ENCODE data around the gene CARM1. TPM values are rescaled to one million over a fixed set of nuclear protein-coding genes. Genes with fewer than 3 reads are reported as not detected.
"Not testable (repeated sequence)": the region's sequence is repeated elsewhere in the genome, so short reads cannot be mapped to it uniquely, and the experiment has no call there.

Gene CARM1
- total RNA-seq: 10 to 100 TPM; 83.6 to 85.1 TPM

DNA sequence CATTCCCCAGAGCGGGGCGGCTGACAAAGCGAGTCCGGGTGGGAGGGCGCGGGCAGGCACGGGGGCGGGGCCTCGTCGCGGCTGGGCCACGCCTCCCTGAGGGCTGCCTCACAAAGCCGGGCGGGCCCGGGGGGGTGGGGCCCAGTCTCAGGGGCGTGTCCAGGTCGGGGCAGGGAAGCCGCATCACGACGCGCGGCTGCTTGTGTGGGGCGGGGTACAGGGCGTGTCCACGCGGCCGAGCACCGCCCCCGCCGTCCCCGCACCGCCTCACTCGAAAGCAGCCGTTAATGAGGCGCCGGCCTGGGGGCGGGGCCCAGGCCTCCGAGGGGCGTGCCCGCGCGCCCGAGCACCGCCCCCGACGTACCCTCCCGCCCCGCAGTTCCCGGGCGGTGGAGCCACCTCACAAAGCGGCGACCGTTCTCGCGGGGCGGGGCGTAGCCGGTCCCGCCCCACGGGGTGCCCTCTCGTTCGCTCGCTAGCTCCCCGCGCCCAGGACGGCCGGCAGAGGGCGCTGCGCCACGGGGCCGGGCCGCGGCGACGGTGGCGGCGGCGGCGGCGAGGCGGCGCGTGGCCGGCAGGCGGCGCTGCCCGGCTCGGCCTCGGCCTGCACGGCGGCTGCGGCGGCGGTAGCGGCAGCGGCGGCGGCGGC, at the start of gene CARM1:
Gene CARM1, plus strand, starts transcription at position 599 of the 649 bp plus-strand sequence. CDS start 150 bp downstream, outside the sequence.
- ChIA-PET CTCF (interaction anchor here (0.6 to 1.8 kb wide), 8 partner anchors 10 to 771 kb away, joined by 3 to 10 read pairs (median 4); partner anchors contain the start of gene TMED1), POLR2A (interaction anchor here (0.6 kb wide), 2 partner anchors 35 to 153 kb away, joined by 3 to 4 read pairs; partner anchors contain the start of genes DNM2 and TMED1)

DNA sequence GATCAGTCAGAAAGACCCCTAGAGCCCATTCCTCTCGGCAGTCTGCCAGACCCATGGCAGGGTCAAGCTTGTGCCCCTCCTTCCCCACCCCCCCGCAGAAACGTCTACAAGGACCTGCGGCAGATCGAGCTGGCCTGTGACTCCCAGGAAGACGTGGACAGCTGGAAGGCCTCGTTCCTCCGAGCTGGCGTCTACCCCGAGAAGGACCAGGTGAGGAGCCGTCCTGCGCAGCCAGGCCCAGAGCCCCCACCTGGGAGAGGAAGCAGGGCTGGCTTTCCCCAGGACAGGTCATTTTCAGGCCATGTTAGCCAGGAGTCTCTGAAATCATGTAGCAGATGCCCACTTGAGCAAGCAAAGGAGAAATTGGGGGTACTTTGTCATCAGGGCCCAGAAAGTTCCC, 47.7 kb upstream of the CARM1 start:
- CTCF ChIA-PET: no interaction called here
- POLR2A ChIA-PET: no interaction called here

DNA sequence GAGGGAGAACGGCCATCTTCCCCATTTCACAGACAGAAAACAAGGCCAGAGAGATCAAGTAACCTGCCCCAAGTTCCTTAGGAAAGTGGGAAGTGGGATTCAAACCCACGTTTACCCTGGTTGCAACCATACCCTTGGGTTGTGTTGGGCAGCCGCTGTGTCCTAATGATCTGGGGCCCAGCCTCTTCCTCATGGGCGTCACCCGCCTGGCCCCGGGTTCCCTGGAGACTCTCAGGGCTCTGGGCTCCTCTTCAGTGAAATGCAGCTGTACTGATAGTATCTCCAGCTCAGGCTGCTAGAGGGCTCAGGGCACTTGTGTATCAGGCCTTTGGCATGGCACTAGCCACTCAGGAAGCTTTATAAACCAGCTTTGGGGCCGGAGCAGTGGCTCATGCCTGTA, 45.1 kb upstream of the CARM1 start:
- ChIA-PET CTCF (no interaction called here), POLR2A (no interaction called here)

GRCh38 chr19:10826846-10827245, 44.5 kb upstream of the CARM1 start:
- ChIA-PET POLR2A (no interaction called here), CTCF (no interaction called here)

GRCh38 chr19:10828981-10829821, 42.2 kb upstream of the CARM1 start:
- ChIA-PET POLR2A (interaction anchor here (0.6 kb wide), 1 partner anchor 12 kb away, joined by 3 read pairs; no protein-coding TSS in a partner anchor), CTCF (interaction anchor here (0.7 to 1.0 kb wide), 3 partner anchors 9 to 112 kb away, joined by 3 read pairs; no protein-coding TSS in a partner anchor)

- ChIA-PET POLR2A (no interaction called here), CTCF (interaction anchor here (0.7 kb wide), 1 partner anchor 71 kb away, joined by 3 read pairs; no protein-coding TSS in a partner anchor)
Observed at GRCh38 chr19:10829967-10830366, 41.4 kb upstream of the CARM1 start.

GRCh38 chr19:10830370-10830769, 41.0 kb upstream of the CARM1 start:
- CTCF ChIA-PET: interaction anchor here (1.2 kb wide), 1 partner anchor 113 kb away, joined by 3 read pairs; the partner anchor contains the start of gene DNM2
- POLR2A ChIA-PET: no interaction called here

- POLR2A ChIA-PET: no interaction called here
- CTCF ChIA-PET: interaction anchor here (1.1 to 1.2 kb wide), 2 partner anchors 33 to 113 kb away, joined by 3 read pairs; partner anchors contain the start of gene DNM2
Observed at GRCh38 chr19:10830931-10831779, 40.2 kb upstream of the CARM1 start.

DNA sequence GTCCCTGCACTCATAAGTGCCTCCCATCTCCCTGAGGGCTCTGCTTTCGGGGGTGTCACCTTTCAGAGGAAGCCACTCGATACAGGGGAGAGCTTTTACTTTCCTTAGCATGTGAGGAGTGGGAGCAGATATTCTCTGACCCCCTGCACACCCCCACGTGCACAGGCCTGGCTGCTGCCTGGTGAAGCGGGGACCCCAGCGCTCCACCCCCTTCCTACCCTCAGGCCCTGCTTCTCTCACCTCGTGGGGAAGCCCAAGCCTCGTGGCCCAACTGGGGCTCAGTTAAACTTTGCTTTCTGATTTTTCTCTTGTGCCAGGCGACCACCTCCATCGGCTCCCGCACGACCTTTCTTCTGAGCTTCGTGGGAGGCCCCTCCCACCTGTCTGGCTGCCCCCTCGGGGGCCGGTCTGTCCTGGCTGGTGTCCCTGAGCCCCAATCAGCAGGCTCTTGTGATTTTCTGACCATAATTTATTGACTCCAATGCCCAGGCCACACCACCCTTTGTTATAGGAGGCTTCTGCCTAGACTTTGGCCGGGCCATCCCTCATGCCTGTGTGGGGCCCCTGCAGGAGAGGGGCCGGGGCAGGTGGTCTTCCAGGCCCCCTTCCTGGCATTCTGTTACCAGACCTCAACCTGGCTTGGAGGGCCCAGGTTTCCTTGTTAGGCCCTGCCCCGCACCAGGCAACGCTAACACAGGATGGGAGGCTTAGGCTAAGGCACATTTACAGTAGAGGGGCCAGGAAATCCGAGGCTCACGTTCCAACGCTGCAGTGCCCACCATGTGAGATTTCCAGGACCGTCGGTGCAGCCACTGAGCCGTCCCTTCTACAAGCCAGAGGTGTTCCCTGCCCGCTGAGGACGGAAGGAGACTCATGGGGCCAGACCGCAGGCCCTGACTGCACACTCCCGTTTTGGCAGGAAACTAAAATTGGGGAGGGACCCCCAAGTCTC, 39.1 kb upstream of the CARM1 start:
- POLR2A ChIA-PET: no interaction called here
- CTCF ChIA-PET: interaction anchor here (1.1 to 1.2 kb wide), 3 partner anchors 32 to 115 kb away, joined by 3 read pairs; partner anchors contain the start of gene DNM2

DNA sequence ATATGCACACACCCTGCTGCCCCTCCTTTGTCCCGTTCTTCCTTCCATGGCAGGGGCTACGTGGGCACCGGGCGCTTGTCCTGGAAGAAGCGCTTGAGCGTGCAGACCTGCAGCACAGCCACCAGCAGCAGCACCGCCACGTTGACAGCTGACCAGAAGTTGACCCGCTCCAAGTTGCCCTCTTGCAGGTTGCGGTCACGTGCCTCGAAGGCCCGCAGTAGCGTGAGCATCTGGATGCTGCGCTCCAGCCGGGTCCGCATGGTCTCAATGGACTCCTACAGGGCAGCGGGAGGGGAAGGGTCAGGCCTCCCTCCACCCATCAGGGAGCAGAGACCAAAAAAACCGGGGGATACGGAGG, 38.4 kb upstream of the CARM1 start:
- ChIA-PET POLR2A (no interaction called here), CTCF (interaction anchor here (1.1 kb wide), 1 partner anchor 31 kb away, joined by 3 read pairs; no protein-coding TSS in a partner anchor)

- POLR2A ChIA-PET: interaction anchor here (0.9 to 1.1 kb wide), 2 partner anchors 36 to 93 kb away, joined by 3 to 4 read pairs; no protein-coding TSS in a partner anchor
Observed at GRCh38 chr19:10835089-10835753, 36.1 kb upstream of the CARM1 start.

GRCh38 chr19:10835754-10836478, 35.4 kb upstream of the CARM1 start, which contains the start of gene TMED1:
Gene TMED1, minus strand, starts transcription at chr19:10836212. Its CDS starts 21 bp downstream, at chr19:10836191.
- ChIA-PET CTCF (interaction anchor here (0.9 to 3.8 kb wide), 10 partner anchors 15 to 191 kb away, joined by 3 to 26 read pairs (median 6); partner anchors contain the start of genes CARM1 and DNM2), POLR2A (interaction anchor here (0.5 to 1.1 kb wide), 7 partner anchors 24 to 177 kb away, joined by 3 to 7 read pairs (median 3); no protein-coding TSS in a partner anchor)

More at GRCh38 chr19:10835089-10835753, 36.1 kb upstream of the CARM1 start:
- CTCF ChIA-PET: interaction anchor here (1.0 to 3.8 kb wide), 7 partner anchors 14 to 135 kb away, joined by 3 to 26 read pairs (median 10); partner anchors contain the start of genes CARM1 and DNM2

- CTCF ChIA-PET: interaction anchor here (0.9 to 3.8 kb wide), 9 partner anchors 19 to 192 kb away, joined by 3 to 26 read pairs (median 7); partner anchors contain the start of genes CARM1 and DNM2
- POLR2A ChIA-PET: interaction anchor here (0.5 to 1.1 kb wide), 7 partner anchors 25 to 178 kb away, joined by 3 to 10 read pairs (median 3); no protein-coding TSS in a partner anchor
Observed at GRCh38 chr19:10836479-10837330, 34.6 kb upstream of the CARM1 start.

DNA sequence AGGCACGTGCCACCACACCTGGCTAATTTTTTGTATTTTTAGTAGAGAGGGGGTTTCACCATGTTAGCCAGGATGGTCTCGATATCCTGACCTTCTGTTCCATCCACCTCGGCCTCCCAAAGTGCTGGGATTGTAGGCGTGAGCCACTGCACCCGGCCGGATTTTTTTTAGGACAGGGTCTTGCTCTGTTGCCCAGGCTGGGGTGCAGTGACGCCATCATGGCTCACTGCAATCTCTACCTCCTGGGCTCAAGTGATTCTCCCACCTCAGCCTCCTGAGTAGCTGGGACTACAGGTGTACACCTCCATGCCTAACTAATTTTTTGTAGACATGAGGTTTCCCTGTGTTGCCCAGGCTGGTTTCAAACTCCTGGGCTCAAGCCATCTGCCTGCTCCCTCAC, 33.7 kb upstream of the CARM1 start:
- POLR2A ChIA-PET: not testable (repeated sequence)
- CTCF ChIA-PET: interaction anchor here (1.4 to 3.8 kb wide), 5 partner anchors 21 to 166 kb away, joined by 6 to 26 read pairs (median 10); partner anchors contain the start of gene DNM2

- POLR2A ChIA-PET: no interaction called here
Observed at GRCh38 chr19:10838377-10838776, 33.0 kb upstream of the CARM1 start.

More at GRCh38 chr19:10838377-10838776, 33.0 kb upstream of the CARM1 start:
- CTCF ChIA-PET: interaction anchor here (0.6 to 2.2 kb wide), 3 partner anchors 19 to 179 kb away, joined by 3 to 5 read pairs (median 4); no protein-coding TSS in a partner anchor

All from activated CD8-positive, alpha-beta memory T cell treated with anti-CD3 and anti-CD28 coated beads for 36 hours (primary cell).